ENCODE measurements around the gene SMG9.

The SMG9 gene

GRCh38 chr19:43721469-43722048 lies 33.2 kb downstream of the SMG9 start:
- DNase-seq, result peak; percentile 25

- DNase-seq, result no peak
Measured at GRCh38 chr19:43720936-43721335, 33.8 kb downstream of the SMG9 start.

- no peak for DNase-seq
Measured at GRCh38 chr19:43719918-43720317, 34.8 kb downstream of the SMG9 start.

GRCh38 chr19:43719378-43719868 lies 35.3 kb downstream of the SMG9 start:
- DNase-seq, result no peak

- DNase-seq, result no peak
Measured at GRCh38 chr19:43718627-43719377, 36.0 kb downstream of the SMG9 start.

- DNase-seq, result no peak
Measured at GRCh38 chr19:43715776-43716175, 39.0 kb downstream of the SMG9 start, which contains the start of gene IRGC. TSS of gene IRGC (plus strand) at chr19:43716076. CDS start at chr19:43718559, 2,483 bp downstream.

GRCh38 chr19:43713208-43713607 lies 41.6 kb downstream of the SMG9 start:
- DNase-seq, result no peak

- peak; percentile 40 for DNase-seq
Measured at GRCh38 chr19:43711751-43712355, 42.9 kb downstream of the SMG9 start.

GRCh38 chr19:43708716-43709115 lies 46.0 kb downstream of the SMG9 start:
- DNase-seq, result no peak

- no peak for DNase-seq
Measured at GRCh38 chr19:43707158-43707712, 47.5 kb downstream of the SMG9 start.

GRCh38 chr19:43705729-43706128 lies 49.0 kb downstream of the SMG9 start:
- DNase-seq, result no peak

- no peak for DNase-seq
Measured at GRCh38 chr19:43704002-43704705, 50.6 kb downstream of the SMG9 start.

GRCh38 chr19:43700395-43701000 lies 54.3 kb downstream of the SMG9 start:
- DNase-seq, result no peak

GRCh38 chr19:43699506-43700394 lies 55.0 kb downstream of the SMG9 start:
- no peak for DNase-seq

- DNase-seq, result no peak
Measured at GRCh38 chr19:43697295-43697694, 57.5 kb downstream of the SMG9 start.

- DNase-seq, result no peak
Measured at GRCh38 chr19:43695985-43696704, 58.6 kb downstream of the SMG9 start.

GRCh38 chr19:43694553-43694952 lies 60.2 kb downstream of the SMG9 start:
- no peak for DNase-seq

- DNase-seq, result no peak
Measured at GRCh38 chr19:43692877-43693276, 61.9 kb downstream of the SMG9 start.

GRCh38 chr19:43692385-43692784 lies 62.4 kb downstream of the SMG9 start:
- DNase-seq, result no peak

- DNase-seq, result no peak
Measured at GRCh38 chr19:43691755-43692154, 63.0 kb downstream of the SMG9 start.

- no peak for DNase-seq
Measured at GRCh38 chr19:43690890-43691289, 63.9 kb downstream of the SMG9 start.
